Testis (tissue), 3 donors: Measurements from ENCODE around the gene OR5K2. TPM values are rescaled to one million over a fixed set of nuclear protein-coding genes. Genes with fewer than 3 reads are reported as not detected.

Experiments used
- DNase-seq: peaks from one replicate; pipeline ENCODE4 v3.0.0-alpha.2; 2019
- H3K27ac ChIP-seq, 2 donors: fragments of 200-600 bp; sonication (generic); one replicate each; pipeline ENCODE4 v1.5.1; 2019
- H3K27me3 ChIP-seq: fragments of 200-600 bp; sonication (generic); one replicate; pipeline ENCODE4 v1.5.1; 2019
- H3K36me3 ChIP-seq: fragments of 200-600 bp; sonication (generic); one replicate; pipeline ENCODE4 v1.5.1; 2017; ENCODE audit warnings: low read depth; ENCODE audit errors: missing control alignments
- H3K4me1 ChIP-seq: fragments of 200-600 bp; sonication (generic); one replicate; pipeline ENCODE4 v1.5.1; 2019
- H3K4me3 ChIP-seq, 2 donors: fragments of 200-600 bp; sonication (generic); one replicate each; pipeline ENCODE4 v1.5.1; 2017 to 2019
- H3K9me3 ChIP-seq: fragments of 200-600 bp; sonication (generic); one replicate; pipeline ENCODE4 v1.5.1; 2017
- POLR2A ChIP-seq: fragments of 450-650 bp; IDR thresholded peaks from one replicate; pipeline ENCODE4 v1.6.1; 2017; ENCODE audit warnings: antibody characterized with exemption, mild to moderate bottlenecking, moderate library complexity
- WGBS, 2 donors: methylation state at CpG; one replicate each; pipeline ENCODE4 v1.1.5; 2018; 5-methylcytosine and 5-hydroxymethylcytosine counted together
- intact Hi-C: fragments of 100-400 bp; cut with DNase I; formaldehyde crosslinking; loops from one replicate; pipeline ENCODE4 v1.15.1; 2023; ENCODE audit warnings: low total_unique reads
- polyA plus RNA-seq: library from polyadenylated mRNA; stranded (reverse); fragments of 350-450 nt; fragmentation: Illumina TruSeq; extraction: RNeasy Lipid Tissue Mini Kit (QIAGEN cat#74804); gene quantifications from one replicate; pipeline ENCODE4 v1.2.3, GENCODE V29; 2014; ENCODE audit warnings: low read depth, low replicate concordance; ENCODE audit not compliant: insufficient read depth
- total RNA-seq, 2 donors: library from RNA; depleted of rRNA; stranded (reverse); fragments of >200 nt; gene quantifications; one replicate each; pipeline ENCODE4 v1.2.3, GENCODE V29; 2016
- TF ChIP-seq, protein P1 (sequence below), 3 experiments: fragments of 450-650 bp in 2 of 3; fragments of 200-600 bp in 1 of 3; sonication (generic) in 1 of 3; IDR thresholded peaks; one replicate each; pipeline ENCODE4 v1.5.1; 2016 to 2019; ENCODE audit warnings: antibody characterized with exemption in 3 of 3, mild to moderate bottlenecking in 2 of 3, moderate library complexity in 1 of 3

The OR5K2 gene
- total and polyA plus RNA-seq, 3 donors from 2014 or later: not detected

DNA sequence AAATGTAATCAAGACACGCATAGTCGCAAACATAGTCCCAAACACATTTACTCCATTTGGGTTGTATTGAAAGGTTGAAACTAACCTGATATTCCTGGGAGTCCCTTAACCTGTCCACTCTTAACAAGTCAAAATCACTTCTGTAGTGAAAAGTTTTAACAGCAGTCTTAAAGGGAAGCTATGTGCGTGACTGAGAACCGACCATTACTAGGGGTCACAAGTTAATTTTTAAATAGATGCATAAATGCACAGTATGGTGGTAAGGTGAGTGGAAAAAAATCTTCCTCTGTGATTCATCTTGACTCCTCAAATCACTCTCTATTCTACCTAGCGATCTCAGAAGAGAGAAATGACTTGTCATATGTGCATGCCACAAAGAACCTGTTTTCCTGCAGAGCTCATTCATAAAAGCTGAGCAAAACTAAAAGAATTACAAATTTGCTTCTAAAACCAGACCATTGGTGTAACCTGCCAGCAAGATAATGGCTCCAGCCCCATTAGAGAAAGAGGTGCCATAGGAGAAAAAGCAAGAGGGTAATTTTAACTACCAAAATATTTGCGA lies 39.1 kb downstream of the OR5K2 start:
- H3K27me3 ChIP-seq: no peaks in the 10 kb centered on the region
- intact Hi-C loops: no loop called here
- WGBS, 2 donors: 78 to 79% methylated on average over 6 of the region's 6 CpGs
- TF ChIP-seq, protein P1, sequence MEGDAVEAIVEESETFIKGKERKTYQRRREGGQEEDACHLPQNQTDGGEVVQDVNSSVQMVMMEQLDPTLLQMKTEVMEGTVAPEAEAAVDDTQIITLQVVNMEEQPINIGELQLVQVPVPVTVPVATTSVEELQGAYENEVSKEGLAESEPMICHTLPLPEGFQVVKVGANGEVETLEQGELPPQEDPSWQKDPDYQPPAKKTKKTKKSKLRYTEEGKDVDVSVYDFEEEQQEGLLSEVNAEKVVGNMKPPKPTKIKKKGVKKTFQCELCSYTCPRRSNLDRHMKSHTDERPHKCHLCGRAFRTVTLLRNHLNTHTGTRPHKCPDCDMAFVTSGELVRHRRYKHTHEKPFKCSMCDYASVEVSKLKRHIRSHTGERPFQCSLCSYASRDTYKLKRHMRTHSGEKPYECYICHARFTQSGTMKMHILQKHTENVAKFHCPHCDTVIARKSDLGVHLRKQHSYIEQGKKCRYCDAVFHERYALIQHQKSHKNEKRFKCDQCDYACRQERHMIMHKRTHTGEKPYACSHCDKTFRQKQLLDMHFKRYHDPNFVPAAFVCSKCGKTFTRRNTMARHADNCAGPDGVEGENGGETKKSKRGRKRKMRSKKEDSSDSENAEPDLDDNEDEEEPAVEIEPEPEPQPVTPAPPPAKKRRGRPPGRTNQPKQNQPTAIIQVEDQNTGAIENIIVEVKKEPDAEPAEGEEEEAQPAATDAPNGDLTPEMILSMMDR (IDR thresholded peaks at IDR 0.05): no peak
- no peak for TF ChIP-seq POLR2A
- no peak overlapping the region for H3K4me3 ChIP-seq
- DNase-seq: no peak
- no peaks in the 10 kb centered on the region for H3K4me1 ChIP-seq
- no peaks in the 10 kb centered on the region for H3K36me3 ChIP-seq
- no peak overlapping the region for H3K27ac ChIP-seq
- no peaks in the 10 kb centered on the region for H3K9me3 ChIP-seq

DNA sequence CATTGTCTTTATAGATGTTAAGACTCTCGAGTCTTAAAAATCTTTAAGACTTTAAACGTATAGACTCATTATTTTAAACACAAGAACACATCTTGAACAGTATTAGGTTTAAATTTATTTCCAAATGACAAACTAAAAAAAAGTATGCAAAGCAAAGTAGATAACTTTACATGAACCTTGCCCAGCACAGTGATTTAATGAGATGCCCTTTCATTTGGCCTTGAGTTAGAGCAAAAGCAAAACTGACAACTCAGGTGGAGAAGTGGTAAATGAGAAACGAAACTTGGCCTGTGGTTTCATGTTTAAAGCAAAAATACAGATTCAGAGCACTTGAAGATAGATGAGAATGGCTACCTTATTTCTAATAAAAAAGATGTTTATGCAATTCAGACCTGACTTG lies 42.9 kb downstream of the OR5K2 start:
- no peak overlapping the region for H3K27ac ChIP-seq
- no peaks in the 10 kb centered on the region for H3K4me1 ChIP-seq
- no peaks in the 10 kb centered on the region for H3K36me3 ChIP-seq
- intact Hi-C loops: no loop called here
- H3K9me3 ChIP-seq: no peaks in the 10 kb centered on the region
- H3K27me3 ChIP-seq: no peaks in the 10 kb centered on the region
- TF ChIP-seq POLR2A: no peak
- TF ChIP-seq, protein P1 (IDR thresholded peaks at IDR 0.05): no peak
- WGBS, 2 donors: 59 to 66% methylated on average over 3 of the region's 3 CpGs
- no peak for DNase-seq
- H3K4me3 ChIP-seq: no peak overlapping the region

DNA sequence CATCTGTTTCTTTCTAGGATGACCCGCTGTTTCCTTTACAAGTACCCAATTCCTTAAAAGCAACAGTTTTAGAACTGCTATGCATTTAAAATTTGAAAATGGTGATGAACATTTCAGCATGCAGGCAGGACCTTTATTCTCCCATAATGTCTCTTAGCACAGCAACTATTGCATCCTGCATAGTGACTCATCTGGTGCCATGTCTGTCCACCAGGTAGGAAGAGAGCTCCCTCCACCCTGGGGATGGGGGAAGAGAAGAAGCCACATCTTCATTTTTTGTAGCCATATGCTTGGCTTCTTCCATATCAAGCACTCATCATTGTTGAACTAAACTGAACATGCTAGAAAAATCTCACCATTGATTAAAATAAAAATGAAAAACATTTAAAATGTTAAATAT lies 44.2 kb downstream of the OR5K2 start:
- Histone ChIP-seq H3K27ac (no peak overlapping the region), H3K27me3 (no peaks in the 10 kb centered on the region)
- intact Hi-C loops: no loop called here

DNA sequence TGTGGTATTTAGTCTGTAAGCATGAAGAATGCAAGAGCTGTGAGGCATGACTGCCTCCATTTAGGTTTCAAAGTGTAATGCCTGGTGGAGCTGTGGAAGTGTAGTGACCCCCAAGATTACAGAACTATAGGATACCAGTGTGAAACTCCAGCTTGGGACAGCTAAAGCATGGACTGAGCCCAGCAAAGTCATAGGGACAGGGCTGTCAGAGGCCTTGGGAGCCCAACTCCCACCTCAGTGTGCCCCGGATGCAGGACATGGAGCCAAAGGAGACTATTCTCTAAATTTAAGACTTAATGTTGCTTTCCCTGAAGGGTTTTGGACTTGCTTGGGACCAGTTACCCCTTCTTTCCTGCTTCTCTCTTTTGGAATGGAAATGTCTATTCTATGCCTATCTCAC lies 45.1 kb downstream of the OR5K2 start:
- intact Hi-C loops: no loop called here
- WGBS, 2 donors: 75 to 100% methylated on average over 1 of the region's 1 CpG
- H3K36me3 ChIP-seq: no peaks in the 10 kb centered on the region
- H3K4me1 ChIP-seq: no peaks in the 10 kb centered on the region
- TF ChIP-seq, protein P1 (IDR thresholded peaks at IDR 0.05): no peak
- TF ChIP-seq POLR2A: no peak
- no peak overlapping the region for H3K4me3 ChIP-seq
- H3K27me3 ChIP-seq: no peaks in the 10 kb centered on the region
- H3K9me3 ChIP-seq: no peaks in the 10 kb centered on the region
- H3K27ac ChIP-seq: no peak overlapping the region
- no peak for DNase-seq

More for the DNA sequence above, 44.2 kb downstream of the OR5K2 start:
- 90 to 100% methylated on average over 1 of the region's 1 CpG for WGBS, 2 donors
- DNase-seq: no peak
- TF ChIP-seq, protein P1 (IDR thresholded peaks at IDR 0.05): no peak
- TF ChIP-seq POLR2A: no peak
- Histone ChIP-seq H3K4me1 (no peaks in the 10 kb centered on the region), H3K36me3 (no peaks in the 10 kb centered on the region), H3K4me3 (no peak overlapping the region), H3K9me3 (no peaks in the 10 kb centered on the region)

DNA sequence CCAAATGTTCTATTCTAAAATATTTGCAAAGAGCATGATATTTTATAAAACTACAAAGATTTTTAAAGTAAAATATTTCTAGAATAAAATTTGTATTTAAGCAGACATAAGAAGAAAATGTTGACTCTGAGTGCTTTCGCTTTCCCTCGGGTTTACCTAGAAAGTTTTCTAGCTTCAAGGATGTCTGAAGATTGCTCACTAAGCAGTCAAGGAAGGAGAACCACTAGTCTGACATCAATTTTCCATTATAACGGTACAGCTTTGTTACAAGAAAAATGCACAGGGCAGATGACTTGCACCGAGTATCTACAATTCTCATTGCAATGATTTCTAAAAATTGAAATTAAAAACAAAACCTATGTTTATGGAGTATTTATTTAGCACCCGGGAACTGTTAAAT lies 48.5 kb downstream of the OR5K2 start:
- no peaks in the 10 kb centered on the region for H3K4me1 ChIP-seq
- no peak for DNase-seq
- TF ChIP-seq POLR2A: no peak
- TF ChIP-seq, protein P1 (IDR thresholded peaks at IDR 0.05): no peak
- no peak overlapping the region for H3K4me3 ChIP-seq
- intact Hi-C loops: no loop called here
- no peaks in the 10 kb centered on the region for H3K27me3 ChIP-seq
- no peak overlapping the region for H3K27ac ChIP-seq
- no peaks in the 10 kb centered on the region for H3K9me3 ChIP-seq
- H3K36me3 ChIP-seq: no peaks in the 10 kb centered on the region
- WGBS, 2 donors: 78 to 88% methylated on average over 5 of the region's 5 CpGs
